DMS53 treated with DMSO at 0.1 percent for 48 hours (cell line): ENCODE data around the gene SEC61A1.
A peak's percentile ranks its signal among the peaks of the same experiment; 100 is the strongest.

ENCODE experiments used
- DNase-seq: peaks from one replicate; lab custom pipeline; 2025; ENCODE audit not compliant: unreplicated experiment; lab: John Stamatoyannopoulos, UW

SEC61A1 gene

DNA sequence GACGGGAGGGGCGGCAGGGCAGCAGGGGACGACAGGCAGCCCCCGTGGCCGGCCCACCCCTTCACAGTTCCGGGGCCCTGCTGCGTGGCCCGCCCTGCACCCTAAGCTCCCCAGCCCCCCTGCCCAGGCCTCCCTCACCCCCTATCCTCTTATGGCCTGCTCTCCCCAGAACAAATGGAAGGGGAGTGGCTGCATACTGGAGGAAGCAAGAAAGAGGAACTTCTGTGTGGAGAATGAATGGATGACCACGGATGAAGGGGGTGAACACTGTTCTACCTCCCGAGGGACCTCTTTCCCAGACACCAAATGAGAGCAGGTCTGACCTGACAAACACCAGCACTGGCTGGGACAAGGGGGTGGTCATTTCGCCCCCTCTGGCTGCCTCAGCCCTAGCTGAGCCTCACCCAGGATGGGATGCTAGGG is 25.0 kb downstream of the SEC61A1 start:
- no peak for DNase-seq

GRCh38 chr3:128077665-128078064 is 25.4 kb downstream of the SEC61A1 start:
- no peak for DNase-seq

- no peak for DNase-seq
Observed at GRCh38 chr3:128078322-128078721, 26.1 kb downstream of the SEC61A1 start.

DNA sequence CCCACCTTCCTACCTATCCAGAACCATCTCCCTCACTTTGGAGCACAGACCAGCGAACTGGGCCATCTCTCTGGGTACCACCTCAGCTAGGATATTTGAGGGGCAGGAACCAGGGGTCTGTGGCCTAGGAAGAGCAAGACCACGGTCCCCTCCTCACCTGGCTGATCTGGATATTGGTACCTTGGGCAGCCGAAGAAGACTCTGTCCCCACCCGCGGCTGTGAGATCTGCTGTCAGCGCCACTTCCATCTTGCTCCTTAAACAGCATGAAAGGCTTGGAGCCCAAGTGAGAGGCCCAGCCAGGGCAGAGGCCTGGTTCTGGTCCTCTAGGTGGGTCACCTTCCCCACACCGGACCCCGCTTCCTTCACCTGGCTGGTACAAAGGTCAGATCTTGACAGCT is 26.6 kb downstream of the SEC61A1 start:
- DNase-seq, result no peak

GRCh38 chr3:128079823-128080222 is 27.6 kb downstream of the SEC61A1 start:
- DNase-seq, result no peak

- DNase-seq, result no peak
Observed at GRCh38 chr3:128080323-128081080, 28.3 kb downstream of the SEC61A1 start.

GRCh38 chr3:128081226-128081625 is 29.0 kb downstream of the SEC61A1 start:
- DNase-seq, result no peak

DNA sequence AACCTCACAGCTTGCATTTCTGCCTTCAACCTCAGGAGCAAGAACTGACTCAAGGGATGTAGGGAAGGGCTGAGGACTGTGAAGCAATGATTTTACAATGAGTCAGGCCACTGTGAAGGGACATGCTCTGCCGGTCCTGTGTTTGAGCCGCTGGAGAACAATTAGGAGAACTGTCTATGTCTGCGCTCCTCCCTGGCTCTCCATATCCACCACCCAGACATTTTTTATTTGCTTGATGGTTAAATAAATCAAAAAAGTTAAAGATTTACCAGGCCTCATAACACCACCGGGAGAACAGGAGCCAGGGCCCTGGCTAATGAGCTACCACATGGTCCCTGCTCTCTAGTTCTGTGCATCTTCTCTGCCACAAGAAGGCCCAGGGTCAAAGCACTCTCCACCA is 29.6 kb downstream of the SEC61A1 start:
- DNase-seq, result peak; percentile 10

DNA sequence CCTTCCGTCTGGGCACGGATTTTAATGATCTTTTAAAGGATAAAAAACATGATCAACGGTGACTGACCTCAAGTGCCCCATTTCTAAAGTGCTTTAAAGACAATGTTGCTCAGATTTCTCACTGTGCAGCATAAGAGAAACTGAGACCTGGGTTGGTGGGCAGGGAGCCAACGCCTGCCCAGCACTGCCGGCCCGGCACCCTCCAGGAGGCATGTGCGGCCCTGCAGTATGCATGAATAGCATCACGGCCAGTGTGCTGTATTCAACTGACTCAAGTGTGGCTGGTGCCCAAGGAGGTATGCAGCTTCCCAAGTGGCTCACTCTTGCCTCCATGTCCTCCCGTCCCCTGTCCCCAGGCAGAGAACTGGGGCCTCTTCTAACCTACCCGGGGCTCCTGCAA is 30.3 kb downstream of the SEC61A1 start:
- DNase-seq, result no peak

DNA sequence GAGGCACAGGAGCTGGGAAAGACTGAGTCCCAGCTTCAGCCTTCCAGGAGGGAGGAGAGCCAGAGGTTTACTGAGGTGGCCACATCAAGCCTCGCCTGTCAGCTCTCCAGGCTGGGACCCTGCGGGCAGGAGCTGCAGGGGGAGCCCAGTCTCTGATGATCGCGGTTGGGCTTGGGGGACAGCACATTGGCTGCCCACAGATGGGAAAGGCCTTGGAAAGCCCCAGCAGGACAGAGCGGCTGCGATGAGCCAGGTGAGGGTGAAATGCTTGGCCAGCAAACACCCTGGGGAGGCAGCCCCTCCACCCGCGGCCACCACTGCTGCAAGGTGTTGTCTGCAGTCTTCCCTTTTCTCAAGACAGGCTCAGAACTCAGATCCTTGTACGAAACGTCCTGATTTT is 31.2 kb downstream of the SEC61A1 start:
- no peak for DNase-seq

DNA sequence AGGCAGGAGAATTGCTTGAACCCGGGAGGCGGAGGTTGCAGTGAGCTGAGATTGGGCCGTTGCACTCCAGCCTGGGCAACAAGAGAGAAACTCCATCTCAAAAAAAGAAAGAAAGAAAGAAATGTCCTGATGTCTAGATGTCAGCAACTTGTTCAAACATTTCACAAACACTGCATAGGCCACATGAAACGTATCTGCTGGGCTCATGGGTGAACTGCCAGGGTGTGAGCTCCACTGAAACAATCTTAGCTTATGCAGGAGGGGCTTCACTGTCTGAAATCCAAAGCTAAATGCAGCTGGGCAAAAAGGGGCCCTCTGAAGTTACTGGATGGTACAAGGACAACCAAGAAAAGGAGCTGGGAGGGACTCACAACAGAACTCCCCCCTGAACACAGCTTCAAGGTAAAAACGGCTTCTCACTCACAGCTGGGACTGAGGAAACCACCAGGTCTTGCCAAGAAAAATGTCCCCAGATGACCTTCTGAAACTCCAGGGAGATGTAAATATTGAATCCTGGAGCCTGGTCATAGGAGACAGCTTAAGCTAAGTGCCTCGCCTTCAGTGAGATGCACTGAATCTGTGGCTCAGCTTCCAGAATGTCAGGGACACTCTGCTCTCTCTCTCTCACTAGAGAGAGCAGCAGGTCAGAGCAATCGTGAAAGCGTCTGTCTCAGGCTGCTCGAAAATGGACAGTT is 31.9 kb downstream of the SEC61A1 start:
- no peak for DNase-seq

DNA sequence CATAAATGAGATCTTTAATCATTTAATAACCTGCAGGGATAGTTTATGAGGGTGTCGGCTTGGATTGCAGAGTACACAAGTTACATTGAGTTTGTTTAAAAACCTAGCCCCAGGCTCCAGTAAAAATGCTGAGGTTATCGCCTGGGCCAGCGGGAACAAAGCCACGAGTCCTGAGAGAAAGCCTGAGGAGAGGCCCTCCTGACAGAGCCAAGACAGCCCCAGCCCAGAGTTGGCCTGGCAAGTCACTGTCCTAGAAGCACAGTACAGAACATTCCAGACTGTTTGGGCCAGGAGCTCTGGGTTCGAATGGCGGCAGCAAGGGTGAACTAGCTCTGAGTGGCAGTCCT is 32.4 kb downstream of the SEC61A1 start:
- DNase-seq, result no peak

DNA sequence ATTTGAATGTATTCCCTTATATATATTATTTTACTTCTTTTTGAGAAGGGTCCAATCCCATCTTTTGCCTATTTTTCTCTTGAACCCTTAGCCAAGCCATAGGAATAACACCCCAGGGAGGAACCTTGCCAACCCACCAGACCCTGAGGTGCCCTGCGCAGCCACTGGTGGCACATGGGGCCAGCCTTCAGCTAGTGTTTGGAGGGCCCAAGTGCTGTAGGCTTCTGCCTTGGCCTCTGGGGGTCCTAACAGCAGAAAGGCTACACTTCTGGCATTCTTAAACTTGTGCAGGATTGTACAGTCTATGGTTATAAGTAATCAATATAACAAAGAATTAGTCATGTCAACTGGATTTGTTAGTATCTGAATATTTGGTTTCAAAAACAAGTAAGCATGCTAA is 36.9 kb downstream of the SEC61A1 start:
- no peak for DNase-seq

- no peak for DNase-seq
Observed at GRCh38 chr3:128091586-128091985, 39.3 kb downstream of the SEC61A1 start.

DNA sequence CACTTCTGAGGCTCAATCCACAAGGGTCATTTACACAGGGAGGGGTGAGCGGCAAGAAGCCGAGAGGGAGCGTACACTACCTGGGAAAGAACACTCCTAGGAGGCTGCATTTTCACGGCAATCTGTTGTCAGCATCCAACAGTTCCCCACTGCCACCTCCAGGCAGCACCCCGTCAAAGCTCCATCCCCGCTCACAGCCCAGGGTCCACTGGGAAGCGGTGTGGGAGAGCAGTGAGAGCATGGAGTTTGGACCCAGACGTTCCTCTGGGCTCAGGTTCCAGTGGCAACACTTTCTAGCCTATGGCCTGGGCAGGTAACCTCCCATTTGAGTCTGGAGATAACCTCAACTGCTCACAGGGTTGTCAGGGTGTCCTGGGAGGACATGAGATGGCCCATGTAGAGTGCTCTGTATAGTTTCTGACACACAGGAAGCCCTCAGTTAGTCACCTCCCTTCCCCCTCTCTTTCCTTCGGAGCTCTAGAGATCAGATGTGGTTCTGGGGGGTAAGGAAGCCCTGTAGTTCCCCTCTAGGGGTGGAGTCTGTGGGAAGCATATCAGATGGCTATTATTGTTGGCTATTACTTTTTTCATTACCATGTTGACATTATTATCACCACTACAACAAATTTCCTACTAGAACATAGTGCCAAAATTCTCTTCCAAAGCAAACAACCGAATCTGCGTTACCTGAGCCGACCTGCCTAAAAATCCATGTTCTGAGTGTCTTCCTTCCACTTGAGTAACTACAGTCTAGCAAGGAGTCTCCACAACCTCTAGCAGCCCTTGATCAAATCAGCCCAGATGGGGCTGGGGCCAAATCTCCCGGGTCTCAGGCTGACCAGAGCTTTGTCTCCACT is 42.3 kb downstream of the SEC61A1 start:
- no peak for DNase-seq

- DNase-seq, result peak; percentile 48
Observed at GRCh38 chr3:128095222-128095703, 43.0 kb downstream of the SEC61A1 start.

- DNase-seq, result no peak
Observed at GRCh38 chr3:128098234-128098633, 46.0 kb downstream of the SEC61A1 start.

DNA sequence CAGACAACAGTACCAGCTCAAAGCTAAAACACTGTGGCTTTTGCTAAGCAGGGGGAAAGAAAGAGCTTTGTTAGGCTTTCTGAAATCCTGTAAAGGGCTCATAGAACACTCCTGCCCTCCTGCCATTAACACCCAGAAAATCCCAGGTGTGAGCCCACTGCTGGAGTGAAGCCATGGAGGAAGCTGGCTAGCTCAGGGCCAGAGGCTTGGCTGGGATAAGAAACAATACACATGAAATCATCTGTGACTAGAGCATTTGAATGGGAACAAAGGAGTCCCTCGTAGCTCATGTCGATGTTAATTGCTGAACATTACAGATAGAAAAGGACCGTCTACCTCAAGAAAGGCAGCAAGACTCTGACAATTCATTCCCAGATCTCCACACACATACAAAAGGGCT is 47.9 kb downstream of the SEC61A1 start:
- no peak for DNase-seq

DNA sequence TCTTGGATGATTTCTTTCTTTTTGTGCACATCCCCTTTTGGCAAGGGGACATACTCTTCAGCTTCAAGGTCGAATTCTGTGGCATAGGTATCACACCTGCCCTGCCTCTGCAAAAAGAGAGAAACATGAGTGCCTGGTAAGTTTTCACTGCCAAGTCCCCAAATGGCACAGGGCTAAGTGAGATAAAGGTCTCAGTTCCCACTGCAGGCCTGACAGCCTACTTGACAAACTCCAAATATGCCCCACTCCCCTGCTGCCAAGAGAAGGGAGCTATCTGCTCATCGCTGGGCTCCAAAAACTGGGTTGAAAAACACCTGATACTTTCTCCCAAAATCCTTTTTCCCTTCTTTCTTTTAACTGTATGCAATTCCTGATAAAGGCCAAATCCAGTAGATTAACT is 48.4 kb downstream of the SEC61A1 start:
- DNase-seq, result no peak

DNA sequence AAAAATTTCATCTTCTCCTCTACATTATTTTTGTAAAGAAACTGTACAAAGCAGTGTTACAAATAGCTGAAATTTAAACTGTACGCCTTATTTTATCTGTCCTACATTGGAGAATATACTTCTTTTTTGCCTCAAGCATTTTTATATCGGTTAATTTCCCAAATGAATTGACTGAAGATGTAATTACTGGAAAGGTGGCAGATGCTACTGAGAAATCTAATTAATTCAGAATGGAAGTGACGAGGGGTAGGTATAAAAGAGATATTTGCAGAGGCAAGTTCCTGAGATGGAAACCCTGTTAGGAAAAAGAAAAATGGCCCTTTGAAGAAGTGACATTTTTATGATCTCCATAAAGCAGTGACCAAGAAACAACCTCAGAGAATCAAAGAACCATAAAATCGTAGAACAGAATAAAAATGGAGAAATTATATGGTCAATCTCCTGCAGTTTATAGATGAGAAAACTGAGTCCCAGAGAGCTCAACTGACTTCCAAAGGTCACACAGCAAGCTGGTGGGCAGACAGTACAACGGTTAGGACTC is 51.0 kb downstream of the SEC61A1 start:
- DNase-seq, result no peak

DNA sequence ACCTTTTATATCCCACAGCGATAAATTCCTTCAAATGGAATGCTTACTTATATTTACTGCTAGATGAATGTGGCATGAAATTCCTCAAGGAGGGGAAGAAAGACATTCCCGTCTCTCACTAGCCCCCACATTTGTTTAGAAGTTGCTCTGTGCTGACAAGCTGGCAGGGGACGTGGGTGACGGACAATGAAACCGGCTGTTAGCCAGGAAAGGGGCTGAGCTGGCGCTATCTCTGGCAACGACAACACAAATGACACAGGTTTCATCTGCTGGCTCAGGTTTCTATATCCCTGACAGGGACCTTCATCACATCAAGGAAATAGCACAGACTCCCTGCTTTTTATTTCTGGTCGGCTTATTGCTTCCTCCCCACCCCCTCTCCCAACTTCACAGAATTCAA is 55.6 kb downstream of the SEC61A1 start:
- no peak for DNase-seq
